Stimulated activated CD8-positive, alpha-beta memory T cell treated with anti-CD3 and anti-CD28 coated beads, Interleukin-2, amount 100 ng/mL, for 1 hour (primary cell): ENCODE data around the gene KDM2B.

Source experiments
- DNase-seq, 2 donors: peaks; one replicate each; pipeline ENCODE4 v3.0.0-alpha.2; 2020; ENCODE audit warnings: low read depth in 2 of 2

KDM2B gene

DNA sequence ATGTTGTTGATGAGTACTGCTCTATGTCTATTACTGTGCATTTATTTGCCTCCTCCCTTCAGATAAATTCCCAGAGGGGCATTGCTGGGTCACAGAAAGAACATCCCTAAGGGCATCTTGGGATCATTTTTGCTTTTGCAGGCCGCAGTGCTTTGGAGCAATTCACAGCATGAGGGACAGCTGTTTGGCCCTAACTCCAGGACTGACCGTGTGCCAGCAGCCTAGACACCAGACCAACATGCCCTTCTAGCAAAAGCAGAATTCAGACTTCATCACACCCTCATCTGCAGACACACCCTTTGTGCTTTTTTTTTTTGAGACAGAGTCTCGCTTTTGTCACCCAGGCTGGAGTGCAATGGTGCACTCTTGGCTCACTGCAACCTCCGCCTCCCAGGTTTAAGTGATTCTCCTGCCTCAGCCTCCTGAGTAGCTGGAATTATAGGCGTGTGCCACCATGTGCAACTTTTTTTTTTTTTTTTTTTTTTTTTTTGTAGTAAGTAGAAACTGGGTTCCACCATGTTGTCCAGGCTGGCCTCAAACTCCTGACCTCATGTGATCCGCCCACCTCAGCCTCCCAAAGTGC is 149.9 kb downstream of the KDM2B start:
- no peak for DNase-seq

DNA sequence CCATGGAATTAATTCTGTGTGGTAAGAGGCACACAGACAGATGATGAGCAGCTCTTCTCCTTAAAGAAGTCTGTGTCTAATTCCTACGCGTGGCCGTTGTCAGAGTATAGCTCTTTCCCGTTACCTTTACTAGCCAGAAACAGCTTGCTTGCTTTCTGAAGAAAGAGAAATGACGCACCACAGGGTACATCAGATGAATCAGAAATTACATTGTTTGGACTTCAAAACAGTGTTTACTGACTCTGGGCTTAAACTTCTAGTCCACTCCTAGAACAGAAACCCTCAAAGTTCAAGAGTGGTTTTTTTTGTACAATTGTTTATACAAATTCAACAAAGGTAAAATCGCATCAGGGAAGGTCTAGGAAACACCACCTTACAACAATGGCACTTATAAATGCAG is 151.9 kb downstream of the KDM2B start:
- DNase-seq: no peak

- no peak for DNase-seq
Observed at GRCh38 chr12:121427556-121428050, 153.2 kb downstream of the KDM2B start.

- DNase-seq: no peak
Observed at GRCh38 chr12:121424624-121424975, 156.2 kb downstream of the KDM2B start.

GRCh38 chr12:121423682-121424623 is 156.9 kb downstream of the KDM2B start:
- no peak for DNase-seq

DNA sequence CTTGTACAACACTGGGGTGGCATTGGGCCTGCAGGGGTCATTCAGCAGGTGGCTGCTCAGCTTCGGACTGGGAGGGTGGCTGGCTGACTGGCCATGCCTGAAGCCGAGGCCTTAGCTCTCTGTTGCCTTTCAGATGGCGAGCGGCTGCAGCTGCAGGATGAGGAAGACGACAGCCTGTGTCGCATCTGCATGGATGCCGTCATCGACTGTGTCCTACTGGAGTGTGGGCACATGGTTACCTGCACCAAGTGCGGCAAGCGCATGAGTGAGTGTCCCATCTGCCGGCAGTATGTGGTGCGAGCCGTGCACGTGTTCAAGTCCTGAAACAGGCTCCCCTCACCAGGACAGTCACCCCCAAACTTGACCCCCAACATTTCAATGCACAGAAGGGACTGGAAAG is 157.6 kb downstream of the KDM2B start:
- DNase-seq: no peak

DNA sequence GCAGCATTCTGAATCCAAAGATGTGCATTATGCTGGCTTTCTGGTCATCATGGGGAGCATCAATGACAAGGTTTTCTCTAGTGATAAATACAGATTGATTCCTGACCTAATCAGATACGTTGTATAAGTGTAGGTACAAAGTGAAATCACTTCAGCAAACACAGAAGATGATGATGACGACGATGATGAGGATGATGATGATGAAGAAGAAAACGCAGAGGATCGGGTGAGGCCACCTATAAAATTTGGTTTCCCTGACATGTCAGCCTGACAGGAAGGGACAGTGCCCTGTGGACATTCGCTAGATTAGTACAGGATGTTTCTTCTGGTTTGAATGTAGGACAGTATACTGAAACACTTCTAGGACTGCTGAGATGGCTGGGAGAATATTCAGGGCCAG is 160.7 kb downstream of the KDM2B start:
- no peak for DNase-seq

GRCh38 chr12:121417847-121418246 is 163.0 kb downstream of the KDM2B start:
- DNase-seq: no peak

- no peak for DNase-seq
Observed at GRCh38 chr12:121413917-121414316, 166.9 kb downstream of the KDM2B start.

GRCh38 chr12:121405211-121405610 is 175.6 kb downstream of the KDM2B start:
- DNase-seq: no peak

- DNase-seq: no peak
Observed at GRCh38 chr12:121404734-121405133, 176.1 kb downstream of the KDM2B start.

DNA sequence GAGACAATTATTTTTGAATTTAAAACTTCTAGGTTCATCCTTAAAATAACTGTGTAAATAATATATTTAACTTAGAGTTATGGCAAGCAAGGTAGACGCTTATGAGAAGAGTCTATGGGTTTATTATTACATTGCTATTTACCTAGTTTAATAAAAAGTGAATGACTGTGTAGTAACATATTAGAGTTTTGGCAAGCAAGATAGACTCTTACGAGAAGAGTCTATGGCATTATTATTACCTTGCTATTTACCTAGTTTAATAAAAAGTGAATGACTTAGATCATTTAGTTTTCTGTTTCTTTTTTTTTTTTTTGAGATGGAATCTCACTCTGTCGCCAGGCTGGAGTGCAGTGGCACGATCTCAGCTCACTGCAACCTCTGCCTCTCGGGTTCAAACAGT is 177.1 kb downstream of the KDM2B start:
- no peak for DNase-seq

DNA sequence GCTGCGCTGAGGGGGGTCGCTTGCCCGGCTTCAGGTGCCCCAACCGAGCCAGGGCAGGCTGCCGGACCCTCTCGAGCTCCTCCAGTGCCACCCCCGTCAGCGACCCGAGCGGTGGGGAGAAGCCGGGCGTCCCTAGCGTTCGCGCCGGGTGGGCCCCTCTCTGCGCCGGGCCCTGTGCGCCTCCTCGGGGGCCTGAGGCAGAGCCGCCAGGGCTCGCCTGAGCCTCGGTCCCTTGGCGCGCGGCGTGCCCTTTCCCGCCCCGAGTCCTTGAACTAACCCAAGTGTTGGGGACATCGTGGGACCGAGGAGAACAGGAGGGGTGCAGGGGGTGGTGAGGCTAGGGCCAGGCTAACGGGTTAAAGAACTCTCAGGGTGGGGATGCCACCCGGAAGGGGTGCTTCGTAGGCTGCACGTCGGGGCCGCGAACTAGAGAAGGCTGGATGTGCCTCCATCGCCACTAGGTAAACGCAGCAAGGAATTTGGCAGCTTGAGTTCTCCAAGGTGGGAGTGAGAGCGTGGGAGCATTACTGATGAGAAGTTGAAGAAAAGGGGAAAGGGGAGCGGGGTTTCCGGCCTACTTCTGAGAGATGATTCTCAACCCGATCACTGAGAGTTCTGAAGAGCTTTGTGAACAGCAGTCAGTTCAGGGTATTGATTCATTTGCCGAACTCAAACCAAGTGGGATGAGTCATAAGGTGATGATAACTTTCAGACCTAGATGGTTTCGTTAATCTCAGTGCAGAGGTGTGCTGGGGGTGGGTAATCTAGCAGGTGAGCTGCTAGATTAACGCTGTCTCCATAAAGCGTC is 180.3 kb downstream of the KDM2B start:
- peak; percentile 25 to 35 for DNase-seq

GRCh38 chr12:121399391-121400331 is 181.2 kb downstream of the KDM2B start, which contains the start of gene RNF34:
RNF34 (plus strand) TSS chr12:121400118; CDS start chr12:121400213, 95 bp downstream.
- DNase-seq: peak; percentile 96

- DNase-seq: no peak
Observed at GRCh38 chr12:121398355-121398754, 182.5 kb downstream of the KDM2B start.

GRCh38 chr12:121397521-121397920 is 183.3 kb downstream of the KDM2B start:
- DNase-seq: no peak

DNA sequence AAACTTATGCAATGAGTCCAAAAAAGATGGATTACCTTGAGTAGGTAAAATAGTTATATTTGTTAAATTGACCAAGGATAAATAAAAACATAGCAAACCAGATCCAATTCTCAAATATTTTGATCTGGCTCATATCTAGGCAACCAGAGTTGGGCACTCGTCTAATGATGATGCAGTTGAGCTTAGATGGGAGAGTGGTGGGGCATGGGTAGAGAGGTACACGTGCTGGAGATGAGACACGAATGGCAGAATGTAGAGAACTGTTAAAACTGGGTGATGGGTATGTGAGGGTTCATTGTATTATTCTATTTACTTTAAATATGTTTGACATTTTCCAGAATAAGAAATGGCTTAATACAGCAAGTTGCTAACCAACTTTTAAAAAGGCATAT is 188.5 kb downstream of the KDM2B start:
- no peak for DNase-seq

- DNase-seq: no peak
Observed at GRCh38 chr12:121391619-121392324, 189.1 kb downstream of the KDM2B start.

DNA sequence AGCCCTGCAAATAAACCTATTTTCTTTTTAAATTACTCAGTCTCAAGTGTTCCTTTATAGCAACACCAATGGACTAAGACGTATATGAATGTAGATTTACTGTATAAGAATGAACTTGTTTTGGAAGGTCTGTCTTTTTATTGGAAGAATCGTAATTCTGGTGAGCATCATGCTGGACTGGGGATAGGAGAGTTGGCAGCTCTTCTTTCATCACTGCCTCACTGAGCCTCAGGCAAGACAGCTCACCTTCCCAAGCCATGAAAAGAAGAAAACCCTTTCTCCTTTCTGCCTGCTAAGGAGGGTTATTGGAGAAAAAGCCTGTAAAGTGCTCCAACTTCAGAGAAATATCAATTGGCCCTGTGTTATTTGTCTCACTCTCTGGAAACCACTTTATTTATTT is 190.0 kb downstream of the KDM2B start:
- DNase-seq: no peak

GRCh38 chr12:121388421-121388981 is 192.3 kb downstream of the KDM2B start:
- DNase-seq: no peak
